CD4-positive, CD25-positive, alpha-beta regulatory T cell (primary cell): ENCODE measurements around the gene PRICKLE1. TPM values are rescaled to one million over a fixed set of nuclear protein-coding genes. Genes with fewer than 3 reads are reported as not detected.

Experiments
- ATAC-seq, 2 donors: fragments of 150-1000 bp; cut with Tn5 transposase; one replicate each; pipeline ENCODE4 v1.10.0; 2021; ENCODE audit warnings: low read depth in 2 of 2, moderate number of reproducible peaks in 2 of 2, moderate library complexity in 1 of 2
- DNase-seq, 3 donors: peaks; one replicate each; pipeline versions ENCODE4 v3.0.0 to v3.0.0-alpha.2; 2012 to 2022; ENCODE audit warnings: mixed read lengths in 1 of 3
- H3K27ac ChIP-seq: one replicate; pipeline ENCODE4 v1.7.0; 2013; ENCODE audit warnings: mild to moderate bottlenecking, low read length; ENCODE audit not compliant: insufficient read depth, poor library complexity, severe bottlenecking
- H3K27me3 ChIP-seq: one replicate; pipeline ENCODE4 v1.7.0; 2013; ENCODE audit warnings: low read length; ENCODE audit not compliant: control insufficient read depth, insufficient read depth
- H3K36me3 ChIP-seq: one replicate; pipeline ENCODE4 v1.7.0; 2013; ENCODE audit warnings: mild to moderate bottlenecking, low read length, moderate library complexity; ENCODE audit not compliant: control insufficient read depth, insufficient read depth
- H3K4me1 ChIP-seq: 2 replicates; pipeline ENCODE4 v1.7.0; 2013; ENCODE audit warnings: mild to moderate bottlenecking, low read length; ENCODE audit not compliant: insufficient read depth, control insufficient read depth, poor library complexity, severe bottlenecking
- H3K4me3 ChIP-seq: one replicate; pipeline ENCODE4 v1.7.0; 2013; ENCODE audit warnings: low read depth, mild to moderate bottlenecking, low read length, moderate library complexity
- H3K9me3 ChIP-seq, 2 experiments: 1 replicate in 1 of 2; 2 replicates in 1 of 2; pipeline ENCODE4 v1.7.0; 2013; ENCODE audit warnings: low read length in 2 of 2, mild to moderate bottlenecking in 1 of 2, moderate library complexity in 1 of 2; ENCODE audit not compliant: control insufficient read depth in 2 of 2
- H3K27ac Mint-ChIP-seq, 3 donors: one replicate each; pipeline ENCODE4 v1.8.0; 2020 to 2022; ENCODE audit warnings: mild to moderate bottlenecking in 3 of 3, mixed read lengths in 3 of 3, moderate library complexity in 2 of 3
- H3K27me3 Mint-ChIP-seq: one replicate; pipeline ENCODE4 v1.8.0; 2022; ENCODE audit warnings: mild to moderate bottlenecking, mixed read lengths
- H3K36me3 Mint-ChIP-seq: one replicate; pipeline ENCODE4 v1.8.0; 2020; ENCODE audit warnings: mixed read lengths
- H3K4me1 Mint-ChIP-seq, 4 donors: one replicate each; pipeline ENCODE4 v1.8.0; 2020 to 2022; ENCODE audit warnings: mixed read lengths in 4 of 4, mild to moderate bottlenecking in 1 of 4
- H3K4me3 Mint-ChIP-seq, 4 donors: one replicate each; pipeline ENCODE4 v1.8.0; 2020 to 2022; ENCODE audit warnings: mild to moderate bottlenecking in 4 of 4, mixed read lengths in 4 of 4, moderate library complexity in 3 of 4
- H3K9me3 Mint-ChIP-seq, 7 donors: one replicate each; pipeline ENCODE4 v1.8.0; 2020 to 2022; ENCODE audit warnings: mixed read lengths in 7 of 7, mild to moderate bottlenecking in 3 of 7, moderate library complexity in 2 of 7
- polyA plus RNA-seq, 4 donors: library from polyadenylated mRNA; unstranded; fragments of 300-500 nt; fragmentation: Illumina TruSeq; gene quantifications; one replicate each; pipeline ENCODE4 v1.2.3, GENCODE V29; 2021
- total RNA-seq: library from RNA; stranded (reverse); gene quantifications from one replicate; pipeline ENCODE4 v1.2.3, GENCODE V29; 2022

PRICKLE1 gene
- total and polyA plus RNA-seq, 5 donors from 2014 or later = 0.05 to 2.2 (median 0.46) TPM; not detected in 1

- ATAC-seq = no peak
- Mint-ChIP-seq H3K9me3 (no peaks in the 10 kb centered on the region), H3K27me3 (peaks cover 10% of the 10 kb centered on the region), H3K27ac (no peak overlapping the region), H3K36me3 (no peaks in the 10 kb centered on the region), H3K4me3 (no peak overlapping the region), H3K4me1 (no peaks in the 10 kb centered on the region)
- DNase-seq = no peak
- H3K4me1 ChIP-seq = no peaks in the 10 kb centered on the region
- H3K27me3 ChIP-seq = peaks cover 3% of the 10 kb centered on the region
- H3K4me3 ChIP-seq = no peak overlapping the region
- no peaks in the 10 kb centered on the region for H3K9me3 ChIP-seq
- no peak overlapping the region for H3K27ac ChIP-seq
- H3K36me3 ChIP-seq = no peaks in the 10 kb centered on the region
These were observed 86.9 kb downstream of the PRICKLE1 start for GRCh38 chr12:42502682-42503081.

- DNase-seq (no peak), ATAC-seq (no peak)
- no peak overlapping the region for H3K4me3 ChIP-seq
- Mint-ChIP-seq H3K36me3 (no peaks in the 10 kb centered on the region), H3K27me3 (peaks cover 9% of the 10 kb centered on the region), H3K27ac (no peak overlapping the region), H3K4me1 (no peaks in the 10 kb centered on the region), H3K4me3 (no peak overlapping the region), H3K9me3 (no peaks in the 10 kb centered on the region)
- H3K36me3 ChIP-seq = no peaks in the 10 kb centered on the region
- no peak overlapping the region for H3K27ac ChIP-seq
- H3K4me1 ChIP-seq = no peaks in the 10 kb centered on the region
- H3K9me3 ChIP-seq = no peaks in the 10 kb centered on the region
- no peaks in the 10 kb centered on the region for H3K27me3 ChIP-seq
These were observed 90.8 kb downstream of the PRICKLE1 start for GRCh38 chr12:42498549-42499247.

GRCh38 chr12:42496886-42497285 lies 92.7 kb downstream of the PRICKLE1 start:
- Mint-ChIP-seq H3K4me3 (no peak overlapping the region), H3K9me3 (no peaks in the 10 kb centered on the region), H3K36me3 (no peaks in the 10 kb centered on the region), H3K27ac (no peak overlapping the region), H3K4me1 (no peaks in the 10 kb centered on the region), H3K27me3 (peaks cover 5% of the 10 kb centered on the region)
- H3K9me3 ChIP-seq = no peaks in the 10 kb centered on the region
- H3K27me3 ChIP-seq = no peaks in the 10 kb centered on the region
- H3K4me3 ChIP-seq = no peak overlapping the region
- no peaks in the 10 kb centered on the region for H3K4me1 ChIP-seq
- no peak overlapping the region for H3K27ac ChIP-seq
- DNase-seq (no peak), ATAC-seq (no peak)
- no peaks in the 10 kb centered on the region for H3K36me3 ChIP-seq

- H3K9me3 Mint-ChIP-seq = no peaks in the 10 kb centered on the region
- H3K27ac Mint-ChIP-seq = no peak overlapping the region
- H3K4me1 Mint-ChIP-seq = no peaks in the 10 kb centered on the region
- H3K4me3 Mint-ChIP-seq = no peak overlapping the region
- Histone ChIP-seq H3K36me3 (no peaks in the 10 kb centered on the region), H3K9me3 (no peaks in the 10 kb centered on the region), H3K4me1 (no peaks in the 10 kb centered on the region), H3K4me3 (no peak overlapping the region), H3K27ac (no peak overlapping the region), H3K27me3 (no peaks in the 10 kb centered on the region)
- ATAC-seq (no peak), DNase-seq (no peak)
- no peaks in the 10 kb centered on the region for H3K36me3 Mint-ChIP-seq
- peaks cover 6% of the 10 kb centered on the region for H3K27me3 Mint-ChIP-seq
These were observed 94.3 kb downstream of the PRICKLE1 start for GRCh38 chr12:42495244-42495643.

GRCh38 chr12:42492267-42492666 lies 97.3 kb downstream of the PRICKLE1 start:
- Histone ChIP-seq H3K4me1 (no peaks in the 10 kb centered on the region), H3K4me3 (no peak overlapping the region), H3K36me3 (no peaks in the 10 kb centered on the region), H3K27me3 (peaks cover 3% of the 10 kb centered on the region), H3K9me3 (no peaks in the 10 kb centered on the region), H3K27ac (no peak overlapping the region)
- ATAC-seq = no peak
- H3K4me1 Mint-ChIP-seq = no peaks in the 10 kb centered on the region
- H3K36me3 Mint-ChIP-seq = no peaks in the 10 kb centered on the region
- H3K27ac Mint-ChIP-seq = no peak overlapping the region
- H3K9me3 Mint-ChIP-seq = no peaks in the 10 kb centered on the region
- H3K4me3 Mint-ChIP-seq = no peak overlapping the region
- no peak for DNase-seq
- peaks cover 23% of the 10 kb centered on the region for H3K27me3 Mint-ChIP-seq

- peaks cover 37% of the 10 kb centered on the region for H3K27me3 Mint-ChIP-seq
- H3K4me1 ChIP-seq = no peaks in the 10 kb centered on the region
- ATAC-seq = no peak
- H3K36me3 ChIP-seq = no peaks in the 10 kb centered on the region
- H3K4me3 ChIP-seq = no peak overlapping the region
- no peaks in the 10 kb centered on the region for H3K9me3 Mint-ChIP-seq
- no peak overlapping the region for H3K4me3 Mint-ChIP-seq
- H3K27ac ChIP-seq = no peak overlapping the region
- H3K9me3 ChIP-seq = no peaks in the 10 kb centered on the region
- H3K27me3 ChIP-seq = peaks cover 13% of the 10 kb centered on the region
- no peaks in the 10 kb centered on the region for H3K36me3 Mint-ChIP-seq
- DNase-seq = no peak
- H3K4me1 Mint-ChIP-seq = no peaks in the 10 kb centered on the region
- H3K27ac Mint-ChIP-seq = no peak overlapping the region
These were observed 99.2 kb downstream of the PRICKLE1 start for GRCh38 chr12:42490261-42490842.

- peaks cover 23% of the 10 kb centered on the region for H3K4me1 ChIP-seq
- no peaks in the 10 kb centered on the region for H3K36me3 ChIP-seq
- H3K27ac Mint-ChIP-seq = no peak overlapping the region
- no peak for ATAC-seq
- peaks cover 36% of the 10 kb centered on the region for H3K27me3 ChIP-seq
- no peaks in the 10 kb centered on the region for H3K36me3 Mint-ChIP-seq
- no peak overlapping the region for H3K27ac ChIP-seq
- no peak for DNase-seq
- peaks cover 0 to 1% (median 0%) of the 10 kb centered on the region in 7 donors for H3K9me3 Mint-ChIP-seq
- H3K9me3 ChIP-seq = no peaks in the 10 kb centered on the region
- peaks cover 65% of the 10 kb centered on the region for H3K27me3 Mint-ChIP-seq
- H3K4me1 Mint-ChIP-seq = peaks cover 0 to 17% (median 13%) of the 10 kb centered on the region in 4 donors
- no peak overlapping the region for H3K4me3 ChIP-seq
- peak overlapping the region in 1 of 4 donors; percentile 61 for H3K4me3 Mint-ChIP-seq
These were observed 103.1 kb downstream of the PRICKLE1 start for GRCh38 chr12:42486407-42486806.

GRCh38 chr12:42485823-42486222 lies 103.7 kb downstream of the PRICKLE1 start:
- Mint-ChIP-seq H3K9me3 (peaks cover 0 to 1% (median 0%) of the 10 kb centered on the region in 7 donors), H3K36me3 (no peaks in the 10 kb centered on the region), H3K27ac (no peak overlapping the region), H3K4me3 (no peak overlapping the region), H3K27me3 (peaks cover 71% of the 10 kb centered on the region), H3K4me1 (peaks cover 0 to 17% (median 13%) of the 10 kb centered on the region in 4 donors)
- H3K36me3 ChIP-seq = no peaks in the 10 kb centered on the region
- peaks cover 23% of the 10 kb centered on the region for H3K4me1 ChIP-seq
- H3K9me3 ChIP-seq = no peaks in the 10 kb centered on the region
- H3K4me3 ChIP-seq = no peak overlapping the region
- DNase-seq (no peak), ATAC-seq (no peak)
- no peak overlapping the region for H3K27ac ChIP-seq
- peaks cover 42% of the 10 kb centered on the region for H3K27me3 ChIP-seq
